ENCODE data around the gene PPP3CA.

Gene PPP3CA

DNA sequence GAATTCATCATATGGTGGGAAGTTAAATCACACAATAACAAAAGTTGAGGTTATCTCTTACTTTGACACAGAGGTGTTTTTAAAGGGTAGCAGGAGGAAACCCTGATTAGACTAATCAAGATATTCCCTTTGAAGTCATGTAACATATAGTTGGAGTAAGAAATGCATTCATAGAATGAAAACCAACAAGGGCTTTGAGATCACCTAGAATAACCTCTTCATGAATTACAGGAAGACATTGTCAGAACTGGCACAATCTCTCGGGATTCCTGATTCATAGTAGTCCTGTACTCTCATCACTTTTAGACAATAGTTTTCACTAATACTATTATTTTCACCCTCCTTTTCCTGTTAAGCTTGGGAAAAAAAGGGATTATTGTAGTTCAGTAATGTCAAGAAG is 170.2 kb downstream of the PPP3CA start:
- no peak for DNase-seq

DNA sequence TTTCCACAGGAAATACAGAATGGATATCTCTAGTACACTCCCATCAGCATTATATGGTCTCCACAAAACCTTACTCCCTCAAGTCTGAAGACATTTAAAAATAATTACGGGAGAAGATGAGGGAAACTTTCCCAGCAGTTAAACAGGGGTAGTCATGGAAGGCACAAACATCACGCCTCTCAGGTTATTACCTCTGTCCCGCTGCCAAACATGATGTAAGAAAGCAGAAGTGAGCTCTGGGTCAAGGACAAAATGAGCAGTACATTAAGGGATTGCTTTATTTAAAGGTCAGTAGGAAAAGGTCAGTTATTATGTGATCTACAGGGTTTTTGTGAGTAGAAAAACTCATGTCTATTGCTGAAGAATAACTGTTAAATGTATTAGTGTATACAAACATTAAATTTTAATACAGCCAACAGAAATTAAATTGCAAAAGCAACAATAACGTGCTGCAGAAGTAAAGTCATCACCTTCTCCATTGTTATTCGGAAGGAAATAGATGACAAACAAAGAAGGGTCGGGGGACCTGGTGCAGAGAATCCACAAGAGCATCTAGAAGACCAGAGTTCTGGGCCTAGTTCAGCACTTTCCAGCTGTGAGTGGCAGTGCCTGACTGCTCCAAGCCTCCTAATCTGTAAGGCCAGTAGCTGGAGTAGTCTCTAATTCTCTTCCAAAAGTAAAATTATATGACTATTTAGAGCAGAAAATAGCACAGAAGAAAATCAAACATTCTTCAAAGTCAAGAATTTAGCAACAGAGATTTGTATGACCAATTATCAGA is 171.2 kb downstream of the PPP3CA start:
- no peak for DNase-seq

DNA sequence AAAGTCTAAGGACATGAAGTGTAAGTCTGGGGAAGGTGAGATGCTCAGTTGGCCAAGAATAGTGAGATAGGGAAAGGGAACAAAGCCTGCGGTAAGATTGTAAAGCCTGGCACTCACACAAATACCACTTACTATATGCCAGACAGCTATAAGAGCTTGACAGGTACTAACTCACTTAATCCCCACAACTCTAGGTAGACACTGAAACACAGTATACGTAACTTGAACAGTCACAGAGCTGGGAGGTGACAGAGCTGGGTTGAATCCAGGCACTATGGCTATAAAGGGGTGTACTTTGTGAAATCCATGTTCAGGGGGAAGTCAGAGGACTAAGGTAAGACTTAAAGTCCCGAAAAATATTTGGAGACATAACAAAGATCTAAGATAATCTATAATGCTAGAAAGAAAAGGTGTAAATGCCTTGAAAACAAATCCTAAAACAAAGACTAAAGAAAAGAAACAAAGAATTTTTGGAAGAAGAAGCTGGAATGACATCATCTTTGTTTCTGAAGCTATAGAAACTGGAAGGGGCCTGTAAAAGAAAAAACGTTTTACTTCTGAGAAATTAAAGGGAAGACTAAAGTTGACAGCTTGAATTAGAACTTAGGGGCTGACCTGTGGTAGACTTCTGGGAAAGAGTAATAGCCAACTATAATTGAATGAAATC is 172.5 kb downstream of the PPP3CA start:
- DNase-seq: no peak

DNA sequence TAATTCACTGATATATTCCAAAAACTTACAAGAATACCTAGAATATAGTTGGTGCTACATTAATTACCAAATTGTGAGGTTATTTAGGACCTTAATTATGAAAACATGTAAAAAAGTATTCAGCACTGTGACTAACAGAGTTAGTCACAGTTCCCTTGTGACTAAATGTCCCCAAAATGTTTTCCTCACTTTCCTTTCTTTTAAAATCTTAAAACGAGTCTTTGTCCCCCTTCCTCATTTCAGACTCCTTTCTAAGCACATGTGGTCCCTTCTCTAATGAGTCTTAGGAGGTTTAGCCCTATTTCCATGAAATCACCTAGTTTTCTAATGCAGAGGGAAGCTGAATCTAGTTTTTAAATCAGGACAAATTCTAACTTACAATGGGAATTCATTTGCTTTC is 175.0 kb downstream of the PPP3CA start:
- DNase-seq: no peak

DNA sequence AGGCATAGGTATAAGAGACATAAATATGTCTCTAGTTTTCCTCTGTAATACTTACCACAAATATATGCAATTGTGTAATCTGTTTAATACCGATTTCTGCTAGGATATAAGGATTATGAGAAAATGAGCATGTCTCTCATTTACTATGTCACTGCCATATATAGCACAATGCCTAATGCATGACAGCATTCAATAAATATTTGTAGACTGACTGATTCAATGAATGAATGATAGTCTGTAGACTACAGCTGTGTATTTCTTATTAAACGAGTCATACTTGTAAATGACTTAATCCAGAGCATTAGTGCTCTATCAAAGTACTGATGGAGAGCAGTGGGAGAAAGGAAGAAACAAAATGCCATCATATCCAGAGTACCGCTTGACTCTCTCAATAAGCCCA is 175.6 kb downstream of the PPP3CA start:
- no peak for DNase-seq

DNA sequence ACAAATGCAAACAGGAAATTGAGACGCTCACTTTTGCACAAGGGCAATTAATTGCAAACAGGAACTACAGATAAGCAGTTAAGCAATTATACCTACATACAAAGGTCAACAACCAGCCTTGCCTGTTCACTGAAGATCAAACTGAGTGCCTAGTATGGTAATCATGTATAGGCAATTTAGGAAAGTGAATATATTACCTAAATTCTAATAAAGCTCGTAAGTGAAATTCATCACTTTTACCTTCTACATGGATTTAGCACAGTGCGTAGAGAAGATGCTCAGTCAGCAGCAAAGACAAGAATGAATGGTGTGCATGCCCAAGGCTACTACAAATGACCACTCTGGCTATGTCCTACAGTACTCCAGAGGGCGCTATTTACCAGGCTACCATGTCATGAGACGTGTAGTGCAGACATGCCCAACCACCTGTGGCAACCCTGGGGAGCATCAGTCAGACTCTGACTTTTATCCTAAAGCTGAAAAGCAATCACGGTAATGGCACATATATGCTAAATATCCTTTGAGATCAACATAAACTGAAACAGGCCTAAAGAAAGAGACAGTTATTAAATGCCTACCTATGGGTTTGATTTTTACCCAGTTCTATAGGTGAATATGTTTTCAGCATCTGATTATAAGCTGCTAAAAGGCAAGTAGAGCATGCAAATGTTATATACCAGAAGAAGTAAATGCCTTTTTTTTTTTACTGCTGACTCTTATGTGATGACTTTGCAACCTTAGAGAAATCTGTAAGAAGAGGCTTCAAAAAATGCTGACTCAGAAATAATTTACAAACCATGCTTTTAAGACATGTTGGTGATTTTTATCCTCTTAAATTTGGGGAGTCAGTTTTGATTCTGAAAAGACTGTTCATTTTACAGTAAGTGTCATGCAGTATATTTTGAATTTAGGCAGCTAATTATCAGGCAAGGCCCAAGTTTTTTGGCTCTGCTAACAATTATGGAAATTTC is 178.0 kb downstream of the PPP3CA start:
- DNase-seq: peak in 36 of 56 donors; percentile 1 to 79 (median 26)

DNA sequence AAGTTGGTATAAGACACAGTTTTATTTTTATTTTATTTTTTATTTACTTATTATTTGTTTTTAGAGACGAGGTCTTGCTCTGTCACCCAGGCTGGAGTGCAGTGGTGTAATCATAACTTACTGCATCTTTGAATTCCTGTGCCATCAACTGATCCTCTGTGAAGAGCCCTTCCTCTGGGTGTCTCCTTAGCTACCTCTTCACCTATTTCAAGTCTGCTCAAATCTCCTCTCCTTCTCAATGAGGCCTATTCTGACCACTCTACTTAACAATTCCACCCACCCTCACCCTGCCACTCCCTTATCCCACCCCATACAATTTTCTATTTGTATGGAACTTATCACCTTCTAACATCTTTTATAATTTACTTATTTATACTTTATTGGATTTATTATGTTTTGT is 183.4 kb downstream of the PPP3CA start:
- DNase-seq: no peak

DNA sequence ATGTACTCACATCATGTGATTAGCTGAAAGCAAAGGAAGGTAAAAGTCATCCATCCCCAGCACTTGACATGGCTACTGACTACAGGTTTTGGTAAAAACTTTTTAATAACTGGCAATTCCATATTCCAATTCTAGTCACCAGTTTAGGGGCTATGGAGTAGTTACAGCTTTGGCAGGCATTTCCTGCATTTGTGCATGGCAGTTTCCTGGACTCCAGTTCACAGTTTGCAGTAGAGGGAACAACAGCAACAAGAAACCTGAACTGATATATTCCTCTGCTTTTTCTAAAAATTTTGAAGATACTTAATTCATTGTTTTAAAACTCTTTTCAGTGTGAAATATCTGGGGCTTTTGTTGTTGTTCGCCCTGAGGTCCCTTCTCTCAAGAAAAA is 184.3 kb downstream of the PPP3CA start:
- DNase-seq: no peak

DNA sequence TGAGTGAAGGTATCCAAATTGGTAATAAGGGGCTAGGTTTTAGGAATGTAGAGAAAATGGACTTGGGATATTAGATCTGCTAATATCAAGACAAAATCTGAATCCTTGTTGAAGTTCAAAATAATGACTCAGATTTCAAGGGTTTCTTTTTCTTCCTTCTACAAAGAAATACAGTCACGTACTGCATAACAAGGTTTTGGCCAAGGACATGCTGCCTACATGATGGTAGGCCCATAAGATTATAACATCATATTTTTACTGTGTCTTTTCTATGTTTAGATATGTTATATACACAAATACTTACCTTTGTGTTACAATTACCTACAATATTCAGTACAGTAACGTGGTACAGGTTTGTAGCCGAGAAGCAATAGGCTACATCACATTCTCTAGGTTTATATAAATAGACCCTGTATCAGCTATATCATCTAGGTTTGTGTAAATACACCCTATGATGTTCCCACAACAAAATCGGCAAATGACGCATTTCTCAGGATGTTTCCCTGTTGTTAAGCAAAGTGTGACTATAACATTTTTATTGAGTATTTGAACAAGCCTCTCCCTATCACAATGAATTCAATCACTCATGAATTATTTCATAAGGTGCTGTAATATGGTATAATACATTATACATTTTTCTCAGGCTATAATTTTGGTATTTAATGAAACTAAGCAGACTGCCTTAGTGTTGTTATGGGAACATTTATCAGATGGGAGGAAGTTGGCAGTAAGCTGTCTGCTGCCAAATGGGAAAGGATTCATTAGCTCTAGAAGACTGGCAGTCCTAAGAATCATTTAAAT is 186.3 kb downstream of the PPP3CA start:
- DNase-seq: peak in 1 of 56 donors; percentile 0

DNA sequence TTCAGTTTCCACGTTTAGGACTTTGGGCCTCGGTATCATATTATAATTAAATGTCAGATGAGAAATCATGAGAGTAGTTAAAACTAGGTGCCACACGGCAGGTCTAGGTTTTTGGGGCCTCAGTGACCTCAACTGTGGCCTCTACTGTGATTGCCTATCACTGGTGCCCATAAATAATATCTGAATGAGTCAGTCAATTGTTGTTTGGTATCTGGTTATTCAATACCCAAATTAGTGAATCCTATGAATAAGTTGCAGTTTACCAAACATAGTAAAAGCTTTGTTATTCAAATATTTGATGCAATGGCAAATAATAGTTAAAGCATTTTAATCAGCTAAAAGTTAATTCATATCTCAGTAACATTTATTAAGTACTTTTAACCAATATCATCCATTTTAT is 188.8 kb downstream of the PPP3CA start:
- DNase-seq: no peak

DNA sequence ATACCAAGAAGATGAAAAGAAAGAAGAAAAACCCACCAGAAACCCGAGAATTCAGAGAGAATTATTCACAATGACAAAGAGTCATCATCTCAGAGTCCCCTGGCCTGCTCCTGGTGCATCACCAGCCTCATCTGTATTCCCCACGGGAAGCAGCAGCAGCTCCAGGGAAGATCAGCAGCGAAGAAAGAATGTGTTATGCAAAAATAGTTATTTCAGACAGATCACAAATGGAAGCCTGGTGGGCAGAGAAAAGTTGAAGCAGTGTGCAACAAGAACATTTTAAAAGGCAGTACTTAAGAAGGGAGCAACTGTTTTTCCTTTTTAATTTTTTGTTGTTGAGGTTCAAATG is 189.2 kb downstream of the PPP3CA start:
- DNase-seq: peak in 34 of 56 donors; percentile 0 to 56 (median 14)

DNA sequence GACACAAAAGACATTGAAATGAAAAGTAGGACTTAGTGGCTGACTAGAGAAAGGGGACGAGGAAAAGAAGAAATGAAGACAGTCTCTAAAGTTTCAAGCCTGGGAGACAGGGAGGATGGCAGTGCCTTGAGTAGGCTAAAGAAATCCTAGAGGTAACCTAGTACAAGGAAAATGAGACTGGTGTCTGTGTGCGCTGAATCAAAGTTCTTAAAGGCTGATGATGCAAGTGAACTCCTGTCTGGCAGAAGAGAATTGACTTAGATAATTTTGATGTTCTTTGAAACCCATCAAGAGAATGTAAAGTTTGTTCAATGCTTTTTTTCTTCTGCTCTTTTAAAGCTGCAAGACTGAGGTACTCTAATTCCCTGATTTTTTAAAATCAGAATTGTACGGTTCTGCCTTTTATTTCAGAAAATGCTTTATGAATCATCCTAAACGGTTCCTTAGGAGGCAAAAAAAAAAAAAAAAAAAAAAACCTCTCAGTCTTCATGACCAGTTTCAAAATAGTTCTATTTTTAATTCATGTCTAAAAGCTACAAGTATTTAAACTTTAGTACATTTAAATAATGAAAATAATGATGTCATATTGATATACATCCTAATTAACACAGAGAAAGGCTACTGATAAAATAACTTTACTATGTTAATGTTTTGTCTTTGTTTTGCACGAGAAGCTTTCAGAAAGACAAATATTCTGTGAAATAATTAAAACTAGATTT is 189.8 kb downstream of the PPP3CA start:
- no peak for DNase-seq

DNA sequence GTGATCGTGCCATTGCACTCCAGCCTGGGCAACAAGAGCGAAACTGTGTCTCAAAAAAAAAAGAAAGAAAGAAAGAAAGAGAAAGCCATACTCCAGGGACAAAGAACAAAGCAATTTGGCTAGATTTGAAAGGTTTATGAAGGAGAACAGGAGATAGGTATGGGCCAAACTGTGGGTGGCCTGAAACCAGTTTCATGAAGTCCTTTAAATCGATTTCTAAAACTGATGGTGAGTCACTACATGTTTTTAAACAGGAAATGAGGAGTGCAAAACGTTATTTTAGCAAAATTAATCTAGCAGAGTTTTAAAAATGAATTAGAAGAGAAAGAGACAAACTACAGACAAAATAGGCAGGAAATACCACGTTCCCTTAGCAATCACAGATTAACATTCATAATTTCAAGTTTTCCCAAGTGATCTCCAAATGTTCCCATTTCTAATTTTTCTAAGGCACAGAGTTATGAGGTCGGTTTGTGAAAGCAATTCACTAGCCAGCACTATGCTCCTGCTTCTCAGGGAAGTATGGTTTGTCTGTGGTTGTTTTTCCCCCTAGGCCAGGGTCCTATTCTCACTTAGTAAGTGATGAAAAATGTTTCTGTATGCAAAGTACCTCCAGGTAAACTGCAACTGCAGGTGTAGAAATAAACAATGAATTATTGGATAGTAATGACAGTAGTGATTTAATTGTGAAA is 190.6 kb downstream of the PPP3CA start:
- DNase-seq: no peak

DNA sequence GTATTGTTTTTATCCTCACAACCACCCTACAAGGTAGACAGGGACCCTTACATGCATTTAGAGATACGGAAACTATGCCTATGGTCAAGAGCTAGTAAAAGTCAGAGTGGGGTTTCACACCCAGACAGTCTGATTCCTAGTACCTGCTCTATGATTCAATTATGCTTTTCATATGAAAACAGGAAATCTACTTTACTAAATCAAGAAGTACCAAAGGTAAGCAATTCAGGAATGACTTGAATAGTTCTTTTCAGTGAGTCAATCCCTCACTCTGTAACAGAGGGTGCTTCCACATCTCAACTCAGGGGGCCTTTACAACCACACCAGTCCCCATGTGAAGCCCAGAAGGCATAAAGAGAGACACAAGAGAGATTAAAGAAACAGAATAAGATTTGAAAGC is 191.4 kb downstream of the PPP3CA start:
- no peak for DNase-seq

DNA sequence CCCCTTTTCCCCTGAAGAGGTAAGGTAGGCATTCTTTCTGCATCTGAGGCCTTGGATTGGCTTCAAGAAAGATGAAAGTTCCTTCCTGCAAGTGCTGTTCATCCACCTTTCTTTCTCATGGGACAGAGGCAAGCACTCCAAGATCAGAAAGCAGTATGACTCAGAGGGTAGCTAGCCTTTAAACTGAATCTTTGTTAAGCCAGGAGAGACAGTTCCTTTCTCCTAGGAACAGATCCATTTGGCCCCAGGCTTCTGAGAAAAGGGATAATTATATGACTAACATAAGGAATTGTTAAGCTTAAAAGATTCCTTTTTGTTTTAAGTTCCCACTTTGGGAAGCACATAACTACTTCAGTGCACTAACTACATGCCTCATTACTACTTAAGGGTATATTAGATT is 192.0 kb downstream of the PPP3CA start:
- no peak for DNase-seq

DNA sequence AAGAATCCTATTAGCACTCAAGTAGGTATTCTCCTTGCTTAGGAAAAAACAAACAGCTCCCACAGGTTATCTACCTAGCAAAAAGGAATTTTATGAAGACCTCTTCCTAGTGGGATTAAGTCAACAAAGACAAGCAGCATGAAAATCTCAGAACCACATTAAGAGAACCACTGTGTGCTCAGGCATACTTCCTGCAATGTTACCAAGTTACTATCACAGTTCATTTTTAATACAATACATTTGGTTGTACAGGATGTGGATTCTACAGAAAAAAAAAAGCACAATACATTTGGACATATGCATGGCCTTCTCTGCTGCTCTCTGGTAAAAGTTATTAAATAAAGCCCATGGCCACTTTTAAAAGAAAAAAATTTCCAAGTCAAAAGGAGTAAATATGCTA is 193.7 kb downstream of the PPP3CA start:
- no peak for DNase-seq

DNA sequence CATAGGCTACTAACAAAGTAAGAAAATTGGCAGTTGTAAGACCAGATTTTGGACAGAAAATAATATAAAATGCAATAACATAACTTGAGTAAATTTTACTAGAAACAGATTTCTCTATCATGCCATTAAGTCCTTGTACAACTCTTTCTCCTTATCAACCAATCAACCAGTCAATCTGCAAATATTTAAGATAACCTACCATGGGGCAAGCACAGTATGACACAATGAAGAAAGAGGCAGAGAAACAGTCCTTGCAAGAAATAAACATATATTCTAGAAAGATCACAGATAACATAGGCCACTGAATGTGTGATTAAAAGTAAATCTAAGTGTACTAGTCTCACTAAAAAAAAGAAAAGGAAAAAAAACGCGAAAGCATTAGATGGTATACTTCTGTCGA is 194.8 kb downstream of the PPP3CA start:
- DNase-seq: no peak

DNA sequence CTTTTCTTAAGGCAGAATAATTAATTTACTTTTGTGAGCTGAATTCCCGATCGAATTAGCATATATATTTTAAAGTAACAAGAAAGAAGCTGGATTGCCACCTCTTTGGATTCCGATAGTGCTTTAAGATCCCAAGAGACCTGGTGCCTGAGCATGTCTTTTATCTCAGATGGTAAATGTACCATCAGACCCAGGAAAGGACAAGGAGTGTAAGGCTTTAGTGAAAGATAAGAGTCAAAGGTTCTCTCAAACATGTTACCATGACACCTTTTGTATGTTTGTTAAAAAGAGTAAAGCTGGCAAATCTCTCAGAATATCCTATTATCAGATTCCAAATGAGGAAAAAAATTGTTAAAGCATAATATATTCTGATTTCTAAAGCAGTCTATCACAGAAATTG is 198.8 kb downstream of the PPP3CA start:
- DNase-seq: no peak

DNA sequence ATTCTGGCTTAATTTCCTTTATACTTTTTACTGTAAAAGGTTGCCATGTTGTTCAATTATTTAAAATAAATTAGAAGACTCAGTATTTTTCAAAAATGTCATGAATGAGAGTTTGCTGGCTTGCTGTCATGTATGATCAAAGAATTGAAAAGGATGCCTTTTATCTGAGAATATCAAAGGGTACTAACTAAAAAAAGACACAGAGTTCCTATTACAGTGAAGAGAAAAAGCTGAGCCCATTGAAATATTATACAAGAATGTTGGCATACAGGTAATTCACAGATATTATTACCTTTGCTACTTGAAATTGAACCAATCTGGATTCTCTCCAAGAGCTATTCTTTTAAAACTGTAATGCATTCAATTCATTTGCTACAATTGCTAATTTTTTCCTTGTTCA is 200.0 kb downstream of the PPP3CA start:
- no peak for DNase-seq

DNA sequence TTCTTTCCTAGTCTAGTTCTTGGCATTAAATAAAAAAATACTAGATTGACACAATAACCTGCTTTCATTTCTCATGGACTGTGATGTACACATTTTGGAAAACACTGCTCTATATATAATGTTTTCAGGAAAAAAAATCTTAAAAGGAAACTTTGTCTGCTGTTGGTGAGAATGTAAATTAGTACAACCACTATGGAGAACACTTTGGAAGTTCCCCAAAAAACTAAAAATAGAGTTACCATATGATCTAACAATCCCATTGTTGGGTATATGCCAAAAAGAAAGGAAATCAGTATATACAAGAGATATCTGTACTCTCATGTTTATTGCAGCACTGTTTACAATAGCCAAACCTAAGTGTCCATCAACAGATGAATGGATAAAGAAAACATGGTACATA is 202.3 kb downstream of the PPP3CA start:
- DNase-seq: no peak
